Karpas-422 (cell line): ENCODE data around the gene SNRNP35. TPM values are rescaled to one million over a fixed set of nuclear protein-coding genes. Genes with fewer than 3 reads are reported as not detected.
"Not testable (repeated sequence)": the region's sequence is repeated elsewhere in the genome, so short reads cannot be mapped to it uniquely, and the experiment has no call there.

Source experiments
- DNase-seq: peaks from one replicate; pipeline ENCODE4 v3.0.0-alpha.2; 2015
- H2AFZ ChIP-seq: fragments of 200-600 bp; sonication (generic); 2 replicates; pipeline ENCODE4 v1.6.1; 2014; ENCODE audit warnings: antibody characterized with exemption, low read length, mixed read lengths
- H3K27ac ChIP-seq: fragments of 200-600 bp; sonication (generic); 2 replicates; pipeline ENCODE4 v1.5.1; 2014; ENCODE audit warnings: mild to moderate bottlenecking, low read length, moderate library complexity
- H3K27me3 ChIP-seq: fragments of 200-600 bp; sonication (generic); 2 replicates; pipeline ENCODE4 v1.6.1; 2014; ENCODE audit warnings: low read length, mixed read lengths
- H3K36me3 ChIP-seq: fragments of 200-600 bp; sonication (generic); 2 replicates; pipeline ENCODE4 v1.6.1; 2014; ENCODE audit warnings: low read length, mixed read lengths; ENCODE audit not compliant: insufficient read depth
- H3K4me1 ChIP-seq: fragments of 200-600 bp; sonication (generic); 2 replicates; pipeline ENCODE4 v1.6.1; 2014; ENCODE audit warnings: mild to moderate bottlenecking, low read length, mixed read lengths
- H3K4me2 ChIP-seq: fragments of 200-600 bp; sonication (generic); 2 replicates; pipeline ENCODE4 v1.6.1; 2014; ENCODE audit warnings: low read length, low read depth, mild to moderate bottlenecking; ENCODE audit not compliant: poor library complexity, severe bottlenecking
- H3K4me3 ChIP-seq: fragments of 200-600 bp; sonication (generic); 2 replicates; pipeline ENCODE4 v1.5.1; 2014; ENCODE audit warnings: mild to moderate bottlenecking, antibody characterized with exemption, low read length, mixed read lengths
- H3K79me2 ChIP-seq: fragments of 200-600 bp; sonication (generic); 2 replicates; pipeline ENCODE4 v1.6.1; 2014; ENCODE audit warnings: mild to moderate bottlenecking, low read length, mixed read lengths
- H3K9ac ChIP-seq: fragments of 200-600 bp; sonication (generic); 2 replicates; pipeline ENCODE4 v1.6.0; 2014; ENCODE audit warnings: low read length
- H3K9me2 ChIP-seq: fragments of 200-600 bp; sonication (generic), shearing (Covaris generic); replicated peaks from 2 replicates; pipeline ENCODE4 v1.6.0; 2014; ENCODE audit warnings: mild to moderate bottlenecking, low read length, moderate library complexity; ENCODE audit not compliant: insufficient read depth
- H3K9me3 ChIP-seq: fragments of 300-700, 200-600 bp; sonication (generic); 2 replicates; pipeline ENCODE4 v1.6.1; 2014; ENCODE audit warnings: low read length, mixed read lengths
- H4K20me1 ChIP-seq: fragments of 200-600 bp; sonication (generic); 2 replicates; pipeline ENCODE4 v1.6.1; 2014; ENCODE audit warnings: mild to moderate bottlenecking, antibody characterized with exemption, low read length, low read depth; ENCODE audit not compliant: insufficient read depth
- total RNA-seq: library from RNA; depleted of rRNA; stranded (reverse); fragments of >200 nt; shearing (Covaris generic); gene quantifications from 2 replicates; pipeline ENCODE4 v1.2.3, GENCODE V29; 2014; ENCODE audit warnings: low replicate concordance

SNRNP35 gene
- total RNA-seq, 1 experiment from 2014 or later = 12.6 TPM

DNA sequence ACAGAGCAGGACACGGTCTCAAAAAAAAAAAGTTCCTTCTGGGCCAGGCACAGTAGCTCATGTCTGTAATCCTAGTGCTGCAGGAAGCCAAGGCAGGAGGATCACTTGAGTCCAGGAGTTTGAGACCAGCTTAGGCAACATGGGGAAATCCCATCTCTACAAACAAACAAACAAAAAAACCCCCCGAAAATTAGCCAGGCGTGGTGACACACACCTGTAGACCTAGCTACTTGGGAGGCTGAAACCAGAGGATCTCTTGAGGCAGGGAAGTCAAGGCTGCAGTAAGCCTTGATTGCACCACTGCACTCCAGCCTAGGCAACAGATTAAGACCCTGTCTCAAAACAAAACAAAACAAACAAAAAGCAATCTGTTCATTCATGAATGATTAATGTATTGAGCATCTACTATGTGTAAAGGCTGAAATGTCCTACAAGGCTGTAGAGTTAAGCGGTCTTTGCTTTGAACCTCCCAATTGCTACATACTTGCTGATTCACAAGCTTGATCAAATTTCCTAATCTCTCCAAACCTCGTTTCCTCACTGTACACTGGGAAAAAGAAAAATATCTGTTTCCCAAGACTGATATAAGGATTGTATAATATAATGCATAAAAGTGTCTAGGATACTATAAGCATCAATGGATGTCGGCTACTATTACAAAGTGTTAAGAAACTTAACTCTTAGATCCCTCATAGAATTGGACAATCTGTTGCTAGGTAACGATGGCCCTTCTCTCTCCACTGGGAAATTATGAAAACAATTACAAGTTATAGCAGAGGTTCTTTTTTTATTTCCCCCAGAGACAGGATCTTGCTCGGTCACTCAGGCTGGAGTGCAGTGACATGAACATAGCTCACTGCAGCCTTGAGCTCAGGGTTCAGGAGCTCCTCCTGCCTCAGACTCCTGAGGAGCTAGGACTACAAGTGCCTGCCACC is 13.6 kb upstream of the SNRNP35 start:
- no peaks in the 10 kb centered on the region for H3K36me3 ChIP-seq
- peaks cover 14% of the 10 kb centered on the region for H3K4me1 ChIP-seq
- no peaks in the 10 kb centered on the region for H3K9me3 ChIP-seq
- H3K79me2 ChIP-seq = no peaks in the 10 kb centered on the region
- H3K27ac ChIP-seq = no peak overlapping the region
- H3K27me3 ChIP-seq = no peaks in the 10 kb centered on the region
- DNase-seq = no peak
- H3K4me3 ChIP-seq = no peak overlapping the region
- H4K20me1 ChIP-seq = no peaks in the 10 kb centered on the region
- no peak overlapping the region for H3K4me2 ChIP-seq
- no peak overlapping the region for H3K9ac ChIP-seq
- no peak overlapping the region for H2AFZ ChIP-seq
- no peaks in the 10 kb centered on the region for H3K9me2 ChIP-seq

- Histone ChIP-seq H3K9me2 (no peaks in the 10 kb centered on the region), H3K9ac (no peak overlapping the region), H3K27me3 (no peaks in the 10 kb centered on the region), H3K4me3 (no peak overlapping the region), H4K20me1 (no peaks in the 10 kb centered on the region), H3K9me3 (no peaks in the 10 kb centered on the region), H3K79me2 (no peaks in the 10 kb centered on the region), H3K36me3 (no peaks in the 10 kb centered on the region), H3K27ac (no peak overlapping the region), H3K4me1 (peaks cover 14% of the 10 kb centered on the region), H2AFZ (no peak overlapping the region; the same call in 1 of the 2 replicates), H3K4me2 (no peak overlapping the region)
- no peak for DNase-seq
These were observed 12.3 kb upstream of the SNRNP35 start for GRCh38 chr12:123445388-123446332.

- Histone ChIP-seq H3K9me3 (no peaks in the 10 kb centered on the region), H3K27me3 (no peaks in the 10 kb centered on the region), H3K36me3 (no peaks in the 10 kb centered on the region), H3K9ac (no peak overlapping the region), H3K4me1 (peaks cover 14% of the 10 kb centered on the region), H2AFZ (no peak overlapping the region; the same call in 1 of the 2 replicates), H3K27ac (no peak overlapping the region), H3K9me2 (no peaks in the 10 kb centered on the region), H3K4me3 (no peak overlapping the region), H3K79me2 (no peaks in the 10 kb centered on the region), H4K20me1 (no peaks in the 10 kb centered on the region), H3K4me2 (no peak overlapping the region)
- DNase-seq = no peak
These were observed 11.6 kb upstream of the SNRNP35 start for GRCh38 chr12:123446333-123446713.

DNA sequence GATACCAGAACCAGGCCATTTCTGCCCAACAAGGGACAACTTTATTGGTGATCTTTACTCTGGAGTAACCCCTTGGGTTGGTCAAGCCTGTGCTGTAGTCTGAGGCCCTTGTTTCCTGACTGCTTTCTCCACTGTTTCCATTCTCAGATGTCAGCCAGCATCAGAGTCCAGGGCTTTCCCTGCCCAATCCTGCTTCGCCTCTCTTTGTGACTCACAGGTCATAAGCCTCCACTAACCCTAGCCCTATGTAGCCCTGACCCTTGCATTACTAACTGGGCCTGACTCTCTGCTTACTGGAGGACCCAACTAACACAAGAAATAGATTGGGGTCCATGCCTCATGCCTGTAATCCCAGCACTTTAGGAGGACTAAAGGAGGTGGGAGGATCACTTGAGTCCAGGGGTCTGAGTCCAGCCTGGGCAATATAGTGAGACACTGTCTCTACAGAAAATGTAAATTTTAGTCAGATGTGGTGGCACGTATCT is 8.6 kb upstream of the SNRNP35 start:
- H3K4me2 ChIP-seq = no peak overlapping the region
- H3K79me2 ChIP-seq = no peaks in the 10 kb centered on the region
- DNase-seq = no peak
- no peaks in the 10 kb centered on the region for H3K9me3 ChIP-seq
- no peak overlapping the region for H2AFZ ChIP-seq
- 0 out of 2 replicates have a peak, but pooled peaks cover 7% of the 10 kb centered on the region for H3K4me1 ChIP-seq
- H3K27ac ChIP-seq = no peak overlapping the region
- no peak overlapping the region for H3K9ac ChIP-seq
- H3K4me3 ChIP-seq = no peak overlapping the region
- no peaks in the 10 kb centered on the region for H4K20me1 ChIP-seq
- H3K9me2 ChIP-seq = no peaks in the 10 kb centered on the region
- no peaks in the 10 kb centered on the region for H3K27me3 ChIP-seq
- no peaks in the 10 kb centered on the region for H3K36me3 ChIP-seq

DNA sequence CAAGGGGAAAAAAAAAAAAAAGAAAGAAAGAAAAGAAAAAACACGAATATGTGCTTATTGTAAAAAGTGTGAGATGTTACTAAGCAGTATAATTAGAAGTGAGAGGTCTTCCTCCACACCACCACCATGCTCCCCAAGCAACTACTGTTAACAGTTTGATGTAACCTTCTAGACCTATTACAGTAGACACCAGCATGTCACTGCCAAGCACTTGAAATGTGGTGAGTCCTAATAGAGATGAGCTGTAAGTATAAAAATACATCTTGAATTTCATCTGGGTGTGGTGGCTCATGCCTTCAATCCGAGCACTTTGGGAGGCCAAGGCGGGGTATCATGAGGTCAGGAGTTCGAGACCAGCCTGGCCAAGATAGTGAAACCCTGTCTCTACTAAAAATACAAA is 8.1 kb upstream of the SNRNP35 start:
- no peaks in the 10 kb centered on the region for H3K9me3 ChIP-seq
- H3K4me1 ChIP-seq = 0 out of 2 replicates have a peak, but pooled peaks cover 3% of the 10 kb centered on the region
- no peaks in the 10 kb centered on the region for H3K79me2 ChIP-seq
- no peaks in the 10 kb centered on the region for H3K9me2 ChIP-seq
- H3K36me3 ChIP-seq = no peaks in the 10 kb centered on the region
- H4K20me1 ChIP-seq = no peaks in the 10 kb centered on the region
- H3K4me2 ChIP-seq = no peak overlapping the region
- no peaks in the 10 kb centered on the region for H3K27me3 ChIP-seq
- no peak overlapping the region for H3K27ac ChIP-seq
- H2AFZ ChIP-seq = no peak overlapping the region
- no peak for DNase-seq
- H3K4me3 ChIP-seq = no peak overlapping the region
- no peak overlapping the region for H3K9ac ChIP-seq

- no peaks in the 10 kb centered on the region for H3K79me2 ChIP-seq
- no peak overlapping the region for H3K4me2 ChIP-seq
- H2AFZ ChIP-seq = no peak overlapping the region
- H4K20me1 ChIP-seq = no peaks in the 10 kb centered on the region
- no peaks in the 10 kb centered on the region for H3K9me2 ChIP-seq
- H3K9me3 ChIP-seq = no peaks in the 10 kb centered on the region
- no peak overlapping the region for H3K27ac ChIP-seq
- no peak overlapping the region for H3K9ac ChIP-seq
- H3K36me3 ChIP-seq = no peaks in the 10 kb centered on the region
- H3K4me3 ChIP-seq = no peak overlapping the region
- DNase-seq = no peak
- no peaks in the 10 kb centered on the region for H3K27me3 ChIP-seq
- no peaks in the 10 kb centered on the region for H3K4me1 ChIP-seq
These were observed 7.3 kb upstream of the SNRNP35 start for GRCh38 chr12:123450636-123451035.

DNA sequence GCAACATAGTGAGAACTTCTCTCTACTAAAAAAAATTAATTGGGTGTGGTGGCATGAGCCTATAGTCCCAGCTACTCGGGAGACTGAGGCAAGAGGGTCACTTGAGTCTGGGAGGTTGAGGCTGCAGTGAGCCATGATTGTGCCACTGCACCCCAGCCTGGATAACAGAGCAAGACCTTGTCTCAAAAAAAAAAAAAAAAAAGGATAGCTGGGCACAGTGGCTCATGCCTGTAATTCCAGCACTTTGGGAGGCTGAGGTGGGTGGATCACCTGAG is 5.7 kb upstream of the SNRNP35 start:
- H3K4me1 ChIP-seq, H3K9ac ChIP-seq, H3K4me2 ChIP-seq: not testable (repeated sequence)

DNA sequence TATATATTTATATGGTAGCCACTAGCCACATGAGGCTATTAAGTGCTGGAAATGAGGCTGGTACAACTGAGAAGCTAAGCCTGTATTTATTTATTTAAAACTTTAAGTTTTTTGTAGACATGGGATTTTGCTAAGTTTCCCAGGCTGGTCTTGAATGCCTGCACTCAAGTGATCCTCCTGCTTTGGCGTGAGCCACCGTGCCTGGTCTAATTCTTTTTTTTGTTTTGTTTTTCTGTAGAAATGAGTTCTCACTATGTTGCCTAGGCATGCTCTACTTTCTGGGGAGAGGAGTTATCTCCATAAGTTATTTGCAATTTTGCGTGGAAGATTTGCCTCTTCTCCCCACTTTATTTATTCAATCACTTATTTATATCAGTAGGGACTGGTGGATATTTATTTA is 4.8 kb upstream of the SNRNP35 start:
- no peak overlapping the region for H3K4me2 ChIP-seq
- H2AFZ ChIP-seq = no peak overlapping the region
- H3K36me3 ChIP-seq = no peaks in the 10 kb centered on the region
- H3K9me3 ChIP-seq = no peaks in the 10 kb centered on the region
- H3K79me2 ChIP-seq = no peaks in the 10 kb centered on the region
- H3K9ac ChIP-seq = no peak overlapping the region
- no peak overlapping the region for H3K4me3 ChIP-seq
- peak; percentile 47 for DNase-seq
- no peaks in the 10 kb centered on the region for H3K9me2 ChIP-seq
- no peaks in the 10 kb centered on the region for H4K20me1 ChIP-seq
- no peak overlapping the region for H3K27ac ChIP-seq
- no peaks in the 10 kb centered on the region for H3K27me3 ChIP-seq
- H3K4me1 ChIP-seq = no peaks in the 10 kb centered on the region

More for the DNA sequence above, 5.7 kb upstream of the SNRNP35 start:
- not testable (repeated sequence) for H4K20me1 ChIP-seq, H3K27ac ChIP-seq, H3K27me3 ChIP-seq, H3K4me3 ChIP-seq, H3K9me3 ChIP-seq, H3K36me3 ChIP-seq, H3K9me2 ChIP-seq, H3K79me2 ChIP-seq, DNase-seq, H2AFZ ChIP-seq
